Lower leg skin (tissue), 4 donors: ENCODE measurements around the gene UPF3A. TPM values are rescaled to one million over a fixed set of nuclear protein-coding genes. Genes with fewer than 3 reads are reported as not detected.

Source experiments
- DNase-seq, 2 donors: peaks; one replicate each; pipeline ENCODE4 v3.0.0-alpha.2; 2019; ENCODE audit warnings: low spot score in 2 of 2
- H3K4me3 ChIP-seq: fragments of 200-600 bp; sonication (generic); 2 replicates; pipeline ENCODE4 v1.5.1; 2017; ENCODE audit warnings: mild to moderate bottlenecking, low read depth; ENCODE audit not compliant: poor library complexity, severe bottlenecking
- CTCF ChIP-seq, 3 donors: fragments of 450-650 bp; IDR thresholded peaks; one replicate each; pipeline ENCODE4 v1.5.1; 2016; ENCODE audit warnings: antibody characterized with exemption in 3 of 3, mild to moderate bottlenecking in 3 of 3, moderate library complexity in 2 of 3
- POLR2A ChIP-seq, 2 donors: fragments of 450-650 bp; IDR thresholded peaks; one replicate each; pipeline ENCODE4 v1.6.1; 2016 to 2017; ENCODE audit warnings: antibody characterized with exemption in 2 of 2, mild to moderate bottlenecking in 1 of 2, moderate library complexity in 1 of 2
- WGBS, 2 donors: methylation state at CpG; one replicate each; pipeline ENCODE4 v1.1.5; 2018; 5-methylcytosine and 5-hydroxymethylcytosine counted together
- intact Hi-C: fragments of 100-400 bp; cut with DNase I; formaldehyde crosslinking; loops from one replicate; pipeline ENCODE4 v1.15.0; 2023; ENCODE audit warnings: low total_unique reads
- total RNA-seq, 4 donors: library from RNA; depleted of rRNA; stranded (reverse); fragments of >200 nt; gene quantifications; one replicate each; pipeline ENCODE4 v1.1.0, GENCODE V29; 2016

Gene UPF3A
- 10 to 100 TPM; 20.5 to 33.4 (median 24.6) TPM for total RNA-seq

- intact Hi-C loops, result no loop called here
- no peak for TF ChIP-seq POLR2A (IDR thresholded peaks at IDR 0.05)
- TF ChIP-seq CTCF (IDR thresholded peaks at IDR 0.05), result no peak
- WGBS, 2 donors, result 1% methylated on average over 45 of the region's 89 CpGs; no CpG with 5 or more reads in 1 of the 2 donors
- peak; percentile 85 to 98 for DNase-seq
- peak within 1 kb of the TSS; percentile 57 for H3K4me3 ChIP-seq
These were observed at the start of gene UPF3A for GRCh38 chr13:114281351-114282040. Gene UPF3A (plus strand): TSS chr13:114281601. CDS start chr13:114281640, 39 bp downstream.

GRCh38 chr13:114231886-114232285, 49.5 kb upstream of the UPF3A start:
- no peak overlapping the region for H3K4me3 ChIP-seq
- TF ChIP-seq CTCF (IDR thresholded peaks at IDR 0.05) (no peak), POLR2A (IDR thresholded peaks at IDR 0.05) (no peak)
- WGBS, 2 donors, result 80 to 89% methylated on average over 8 of the region's 8 CpGs
- intact Hi-C loops, result no loop called here
- DNase-seq, result no peak

GRCh38 chr13:114234266-114234644, 47.1 kb upstream of the UPF3A start:
- intact Hi-C loops, result no loop called here
- no peak for DNase-seq

GRCh38 chr13:114234645-114235421, 46.6 kb upstream of the UPF3A start, which contains the start of gene CDC16:
Gene CDC16 (plus strand): TSS chr13:114234897. CDS start chr13:114235085, 188 bp downstream.
- H3K4me3 ChIP-seq, result peak within 1 kb of the TSS; percentile 77
- 0 to 1% methylated on average over 38 to 66 of the region's 76 CpGs for WGBS, 2 donors
- intact Hi-C loops, result no loop called here
- peak; percentile 89 to 98 for DNase-seq
- TF ChIP-seq POLR2A (IDR thresholded peaks at IDR 0.05) (no peak), CTCF (IDR thresholded peaks at IDR 0.05) (no peak)

More at GRCh38 chr13:114234266-114234644, 47.1 kb upstream of the UPF3A start:
- no peak for TF ChIP-seq POLR2A (IDR thresholded peaks at IDR 0.05)
- TF ChIP-seq CTCF (IDR thresholded peaks at IDR 0.05), result no peak
- no peak overlapping the region for H3K4me3 ChIP-seq
- WGBS, 2 donors, result 58 to 65% methylated on average over 4 of the region's 4 CpGs

- no peak for TF ChIP-seq POLR2A (IDR thresholded peaks at IDR 0.05)
- TF ChIP-seq CTCF (IDR thresholded peaks at IDR 0.05), result no peak
- intact Hi-C loops, result no loop called here
- 12 to 18% methylated on average over 10 of the region's 10 CpGs for WGBS, 2 donors
- peak overlapping the region; percentile 77 for H3K4me3 ChIP-seq
- no peak for DNase-seq
These were observed 45.7 kb upstream of the UPF3A start for GRCh38 chr13:114235697-114236096.
